Astrocyte of the spinal cord (primary cell): ENCODE measurements around the gene MCC.

Experiments
- DNase-seq: peaks from one replicate; pipeline ENCODE4 v3.0.0; 2011; ENCODE audit warnings: low read depth, low spot score
- H3K4me3 ChIP-seq: 2 replicates; pipeline ENCODE4 v1.5.1; 2011; ENCODE audit warnings: low read depth, mild to moderate bottlenecking, low read length, moderate library complexity
- CTCF ChIP-seq: IDR thresholded peaks from 2 replicates; pipeline ENCODE4 v1.5.1; 2012; ENCODE audit warnings: low read depth, mild to moderate bottlenecking, low read length, inconsistent platforms
- in situ Hi-C: cut with HindIII; loops from 2 replicates; pipeline ENCODE4 v1.10.0; 2017; ENCODE audit warnings: low sequenced_read_pairs

The MCC gene

DNA sequence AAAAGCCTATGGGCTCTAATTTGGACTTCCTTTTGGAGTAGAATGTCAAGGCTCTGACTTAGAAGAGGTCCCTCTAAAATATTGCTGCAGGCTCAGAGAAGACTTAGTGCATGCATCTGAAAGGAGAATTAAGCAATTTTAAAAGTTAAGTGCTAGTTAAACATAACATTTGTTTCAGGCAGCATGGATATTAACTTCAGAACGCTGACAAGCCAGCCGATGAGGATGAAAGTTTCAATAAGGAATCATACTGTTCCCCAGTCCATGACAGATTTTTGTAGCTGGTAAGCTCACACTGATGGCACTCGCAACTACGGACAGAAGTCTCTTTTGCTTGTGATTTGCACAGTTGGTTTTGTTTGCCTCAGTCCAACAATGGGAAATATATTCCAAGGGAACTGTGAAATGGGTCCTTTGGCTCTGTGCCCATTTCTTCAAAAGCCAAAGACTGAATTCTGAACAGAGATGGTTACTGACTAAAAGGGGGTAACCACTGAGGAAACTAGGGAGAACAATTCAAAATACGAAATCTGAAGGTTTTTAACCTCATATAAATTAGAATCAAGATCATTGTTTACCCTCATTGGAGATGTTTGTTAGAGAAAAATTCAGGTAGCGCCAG lies 464.1 kb downstream of the MCC start:
- no peak for DNase-seq
- no peak for TF ChIP-seq CTCF
- in situ Hi-C loops, result no loop called here
- H3K4me3 ChIP-seq, result no peak overlapping the region

DNA sequence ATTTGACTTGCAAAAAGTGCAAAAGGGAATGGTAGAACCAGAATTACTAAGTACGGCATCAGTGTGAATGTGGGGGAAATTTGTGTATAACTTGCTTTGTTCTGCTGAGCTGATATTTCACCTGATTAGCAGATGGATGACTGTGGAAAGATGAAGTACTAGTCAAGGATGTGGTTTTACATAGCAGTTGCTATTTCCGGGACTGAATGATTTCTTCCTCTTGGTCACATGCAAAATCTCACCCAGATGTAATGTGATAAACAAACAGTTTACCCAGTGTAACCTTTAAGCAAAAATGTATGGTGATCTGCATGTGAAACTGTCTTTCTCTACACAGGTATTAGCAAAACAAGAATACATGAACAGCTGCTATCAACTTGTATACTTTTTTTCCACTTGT lies 465.6 kb downstream of the MCC start:
- H3K4me3 ChIP-seq, result no peak overlapping the region
- no peak for DNase-seq
- in situ Hi-C loops, result no loop called here
- TF ChIP-seq CTCF, result no peak

DNA sequence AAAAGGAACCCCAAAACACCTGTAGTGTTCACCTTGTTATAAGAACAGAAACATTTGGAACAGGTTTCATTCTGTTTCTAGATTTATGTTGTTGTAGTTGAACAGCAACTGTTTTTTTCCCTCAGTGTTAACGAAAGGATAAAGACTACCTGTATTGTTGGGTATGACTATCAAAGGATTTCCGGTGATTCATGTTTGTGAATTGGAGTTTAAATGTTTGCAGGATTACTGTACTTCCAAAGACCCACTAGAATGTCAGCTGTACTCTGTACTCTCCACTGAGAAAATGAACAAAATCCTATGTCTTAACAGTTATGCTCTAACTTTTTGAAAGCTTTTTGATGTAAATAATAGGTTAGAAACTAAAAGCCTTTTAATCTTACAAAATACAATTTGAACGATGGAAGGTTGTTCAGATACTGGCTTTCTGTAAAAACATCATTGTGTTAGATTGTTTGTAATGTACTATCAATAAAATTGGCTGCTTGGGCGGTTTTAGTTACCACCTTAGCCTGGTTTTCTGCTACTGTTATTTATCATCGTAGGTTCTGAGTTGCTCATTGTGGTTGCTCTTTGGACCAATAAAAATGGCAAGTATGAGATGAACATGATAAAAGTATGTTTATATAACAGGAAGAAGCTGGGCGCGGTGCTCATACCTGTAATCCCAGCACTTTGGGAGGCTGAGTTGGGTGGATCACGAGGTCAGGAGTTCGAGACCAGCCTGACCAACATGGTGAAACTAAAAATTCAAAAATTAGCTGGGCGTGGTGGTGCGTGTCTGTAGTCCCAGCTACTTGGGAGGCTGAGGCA lies 467.6 kb downstream of the MCC start:
- peak; percentile 80 for DNase-seq
- no peak overlapping the region for H3K4me3 ChIP-seq
- in situ Hi-C loops, result no loop called here
- no peak for TF ChIP-seq CTCF

GRCh38 chr5:113017881-113018635 lies 470.2 kb downstream of the MCC start:
- no peak overlapping the region for H3K4me3 ChIP-seq
- DNase-seq, result peak; percentile 22
- in situ Hi-C loops, result no loop called here
- no peak for TF ChIP-seq CTCF

DNA sequence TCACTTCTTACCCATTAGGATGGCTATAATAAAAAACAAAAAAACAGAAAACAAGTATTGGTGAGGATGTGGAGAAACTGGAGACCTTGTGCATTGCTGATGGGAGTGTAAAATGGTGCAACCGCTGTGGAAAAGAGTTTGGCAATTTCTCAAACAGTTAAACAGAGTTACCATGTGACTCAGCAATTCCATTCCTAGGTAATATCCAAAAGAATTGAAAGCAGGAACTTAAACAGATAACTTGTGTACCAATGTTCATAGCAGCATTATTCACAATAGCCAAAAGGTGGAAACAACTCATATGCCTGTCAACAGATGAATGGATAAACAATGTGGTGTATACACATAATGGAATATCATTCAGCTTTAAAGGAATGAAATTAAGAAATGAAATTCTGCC lies 482.8 kb downstream of the MCC start:
- no peak for TF ChIP-seq CTCF
- peak; percentile 32 for DNase-seq
- no peak overlapping the region for H3K4me3 ChIP-seq
- in situ Hi-C loops, result no loop called here

DNA sequence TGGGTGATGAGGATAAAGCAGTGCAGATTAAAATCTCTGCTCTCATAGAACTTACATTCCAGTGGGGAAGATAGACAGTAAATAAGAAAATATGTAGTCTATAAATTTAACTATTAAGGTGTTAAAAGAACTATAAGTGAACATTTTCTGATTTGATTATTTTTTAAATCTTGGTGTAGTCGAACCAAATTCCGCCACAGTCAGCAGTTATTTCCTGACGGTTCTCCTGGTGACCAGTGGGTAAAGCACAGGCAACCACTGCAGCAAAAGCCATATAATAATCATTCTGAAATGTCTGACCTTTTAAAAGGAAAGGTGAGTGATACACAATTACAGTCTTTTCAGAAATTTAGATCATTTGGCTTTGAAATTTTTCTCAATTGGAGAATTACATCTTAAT lies 484.5 kb downstream of the MCC start:
- DNase-seq, result no peak
- no peak for TF ChIP-seq CTCF
- H3K4me3 ChIP-seq, result no peak overlapping the region
- in situ Hi-C loops, result no loop called here
